ENCODE data around the gene MED13.
"Not testable (repeated sequence)": the region's sequence is repeated elsewhere in the genome, so short reads cannot be mapped to it uniquely, and the experiment has no call there.

MED13 gene

DNA sequence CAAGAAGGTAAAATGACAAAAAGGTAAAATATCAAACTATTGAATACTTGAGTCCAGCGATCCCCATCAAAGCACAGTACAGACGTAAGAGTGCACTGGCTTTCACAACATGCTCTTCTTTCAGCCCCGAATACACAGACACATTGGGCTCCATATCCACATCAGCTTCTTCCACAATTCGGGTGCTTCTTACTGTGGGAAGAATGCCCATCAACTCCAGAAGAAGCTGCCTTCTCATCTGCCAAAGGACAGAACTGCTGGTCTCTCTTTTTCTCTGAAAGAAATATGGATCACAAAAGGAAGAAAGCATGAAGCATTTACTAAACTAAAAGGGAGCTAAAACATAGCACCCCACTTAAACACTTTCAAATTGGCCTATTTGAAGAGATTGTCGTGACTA lies 157.7 kb downstream of the MED13 start:
- no peak for DNase-seq (ENCODE audit: low read depth in 2 of 2)

DNA sequence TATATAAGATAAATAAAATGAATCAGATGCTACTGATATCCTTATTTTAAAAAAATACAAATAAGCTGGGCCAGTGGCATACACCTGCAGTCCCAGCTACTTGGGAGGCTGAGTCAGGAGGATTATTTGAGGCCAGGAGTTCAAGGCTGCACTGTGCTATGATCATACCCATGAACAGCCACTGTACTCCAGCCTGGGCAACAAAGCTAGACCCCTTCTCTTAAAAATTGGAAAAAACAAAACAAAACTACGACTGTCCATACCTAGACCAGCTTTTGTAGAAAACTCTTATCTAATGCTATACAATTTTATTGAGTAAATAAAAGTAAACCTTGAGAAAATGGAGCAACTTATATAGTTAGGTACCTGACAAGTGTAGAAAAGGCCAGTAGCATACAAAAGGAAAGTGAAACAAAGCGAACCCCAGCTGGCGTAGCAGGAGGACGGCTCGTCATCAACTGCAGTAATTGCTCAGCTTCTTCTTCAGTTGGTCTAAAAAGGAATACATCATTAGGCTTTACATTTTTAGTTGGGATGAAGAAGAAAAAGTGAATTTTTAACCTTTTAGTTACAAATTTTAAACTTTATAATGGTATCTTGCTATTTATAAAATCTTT lies 160.9 kb downstream of the MED13 start:
- DNase-seq (ENCODE audit: low read depth in 2 of 2) = no peak

DNA sequence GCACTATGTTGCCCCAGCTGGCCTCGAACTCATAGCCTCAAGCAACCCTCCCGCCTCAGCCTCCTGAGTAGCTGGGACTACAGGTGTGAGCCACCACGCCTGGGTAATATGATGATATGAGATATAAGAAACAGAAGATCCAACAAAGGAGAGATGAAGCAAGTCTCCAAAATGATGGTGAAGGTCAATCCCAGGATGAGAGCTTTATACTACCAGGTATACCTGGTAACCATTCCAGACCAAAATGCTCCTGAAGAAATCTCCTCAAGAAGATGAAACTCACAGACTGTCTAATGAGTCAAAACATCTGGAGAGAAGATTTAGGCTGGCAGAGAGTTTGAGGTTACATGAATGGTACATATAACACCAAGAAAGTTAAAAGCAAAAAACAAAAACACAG lies 161.8 kb downstream of the MED13 start:
- DNase-seq (ENCODE audit: low read depth in 2 of 2) = no peak

DNA sequence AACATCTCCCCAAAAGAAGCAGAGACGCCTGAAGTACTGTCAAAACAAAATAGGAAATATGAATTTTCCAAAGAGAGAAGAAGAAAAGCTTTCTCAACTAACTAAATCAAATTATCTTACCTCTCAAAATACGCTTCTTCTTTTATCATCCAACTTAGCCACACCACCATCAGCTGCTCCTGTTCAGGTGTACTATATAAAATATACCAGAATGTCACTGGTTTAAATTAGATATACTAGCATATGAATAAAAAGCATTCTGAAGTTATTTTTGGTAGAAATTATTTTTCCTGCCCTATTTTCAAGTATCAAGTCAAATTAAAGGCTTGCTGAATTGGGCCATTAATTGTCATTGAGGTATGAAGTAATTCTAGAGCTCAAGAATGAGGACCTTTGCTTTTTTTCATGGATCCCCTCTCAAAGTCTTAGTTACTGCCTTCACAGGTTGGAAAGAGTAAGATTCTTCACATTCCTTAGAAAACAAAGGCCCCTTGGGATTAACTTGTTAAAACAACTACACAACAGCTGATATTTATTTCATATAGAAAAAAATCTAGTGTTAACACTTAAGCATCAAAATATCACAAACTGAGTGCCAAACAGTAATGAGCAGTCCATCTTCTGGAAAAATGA lies 167.4 kb downstream of the MED13 start:
- DNase-seq (ENCODE audit: low read depth in 2 of 2) = no peak

DNA sequence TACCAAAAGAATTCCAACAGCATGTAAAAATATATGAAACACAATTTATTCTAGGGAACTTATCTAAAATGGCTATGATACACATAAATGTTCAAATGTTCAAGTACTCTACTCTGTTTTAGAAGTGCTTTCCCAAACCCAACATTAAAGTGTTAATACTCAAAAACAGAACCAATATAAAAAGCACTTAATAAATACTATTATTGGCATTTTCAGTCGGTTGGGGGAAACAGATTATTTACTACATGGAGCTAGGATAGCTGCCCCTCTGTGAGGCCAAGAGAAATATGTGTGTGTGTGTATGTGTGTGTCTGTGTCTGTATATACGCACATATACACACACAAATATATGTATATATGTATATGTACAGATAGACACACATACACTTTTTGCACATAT lies 169.7 kb downstream of the MED13 start:
- no peak for DNase-seq (ENCODE audit: low read depth in 2 of 2)

DNA sequence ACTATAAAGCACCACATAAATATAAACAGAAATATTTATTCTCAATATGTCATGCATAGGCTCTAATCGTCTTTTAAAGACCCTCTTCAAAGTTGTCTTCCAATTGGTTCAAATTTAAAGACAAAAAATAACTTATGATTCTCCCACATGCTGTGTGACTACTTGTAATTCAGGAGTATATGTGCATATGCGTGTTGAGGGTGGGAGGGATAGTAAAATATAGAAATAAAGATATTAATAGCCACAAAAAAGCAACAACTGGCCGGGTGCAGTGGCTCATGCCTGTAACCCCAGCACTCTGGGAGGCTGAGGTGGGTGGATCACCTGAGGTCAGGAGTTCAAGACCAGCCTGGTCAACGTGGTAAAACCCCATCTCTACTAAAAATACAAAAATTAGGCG lies 170.8 kb downstream of the MED13 start:
- DNase-seq (ENCODE audit: low read depth in 2 of 2) = not testable (repeated sequence)

All from stimulated activated CD8-positive, alpha-beta memory T cell treated with anti-CD3 and anti-CD28 coated beads, Interleukin-2, amount 100 ng/mL, for 48 hours (primary cell).